Glomerular endothelial cell (primary cell): Measurements from ENCODE around the gene FERD3L. TPM values are rescaled to one million over a fixed set of nuclear protein-coding genes. Genes with fewer than 3 reads are reported as not detected.

ENCODE experiments used
- DNase-seq: peaks from one replicate; pipeline ENCODE4 v3.0.0-alpha.2; 2011; ENCODE audit warnings: low read depth, low spot score; ENCODE audit errors: extremely low read depth
- total RNA-seq: library from RNA; depleted of rRNA; stranded (reverse); fragments of >200 nt; gene quantifications from 2 replicates; pipeline ENCODE4 v1.2.3, GENCODE V29; 2015

The FERD3L gene
- total RNA-seq, 1 donor from 2014 or later, result not detected

GRCh38 chr7:19117091-19117869, 27.9 kb downstream of the FERD3L start, which contains the start of gene TWIST1:
TWIST1 (minus strand) TSS chr7:19117636; CDS start chr7:19117321, 315 bp downstream.
- DNase-seq, result no peak

GRCh38 chr7:19116121-19117090, 28.8 kb downstream of the FERD3L start:
- no peak for DNase-seq

GRCh38 chr7:19114551-19114855, 30.7 kb downstream of the FERD3L start:
- DNase-seq, result no peak

- no peak for DNase-seq
Observed at GRCh38 chr7:19113855-19114550, 31.2 kb downstream of the FERD3L start.

GRCh38 chr7:19113002-19113350, 32.2 kb downstream of the FERD3L start:
- no peak for DNase-seq

- DNase-seq, result no peak
Observed at GRCh38 chr7:19112274-19113001, 32.8 kb downstream of the FERD3L start.

GRCh38 chr7:19111474-19112273, 33.5 kb downstream of the FERD3L start:
- DNase-seq, result no peak

GRCh38 chr7:19110776-19111175, 34.4 kb downstream of the FERD3L start:
- no peak for DNase-seq

- DNase-seq, result no peak
Observed at GRCh38 chr7:19110026-19110730, 35.0 kb downstream of the FERD3L start.

- no peak for DNase-seq
Observed at GRCh38 chr7:19109000-19109946, 35.9 kb downstream of the FERD3L start.

- DNase-seq, result no peak
Observed at GRCh38 chr7:19107356-19108146, 37.7 kb downstream of the FERD3L start.

- no peak for DNase-seq
Observed at GRCh38 chr7:19107081-19107355, 38.2 kb downstream of the FERD3L start.

GRCh38 chr7:19106241-19107080, 38.8 kb downstream of the FERD3L start:
- DNase-seq, result no peak

- DNase-seq, result no peak
Observed at GRCh38 chr7:19105546-19105945, 39.7 kb downstream of the FERD3L start.

GRCh38 chr7:19104811-19105210, 40.4 kb downstream of the FERD3L start:
- no peak for DNase-seq

GRCh38 chr7:19102884-19103283, 42.3 kb downstream of the FERD3L start:
- no peak for DNase-seq

- DNase-seq, result no peak
Observed at GRCh38 chr7:19101909-19102308, 43.3 kb downstream of the FERD3L start.
